DOHH2 (cell line): ENCODE measurements around the gene MICAL2.

Experiments
- H3F3A ChIP-seq: fragments of 200-600 bp; sonication (generic), shearing (Covaris generic); 2 replicates; pipeline ENCODE4 v1.6.0; 2016; ENCODE audit warnings: antibody characterized with exemption, mild to moderate bottlenecking; ENCODE audit not compliant: control insufficient read depth, insufficient read depth
- H3K27ac ChIP-seq: fragments of 200-600 bp; sonication (generic); 2 replicates; pipeline ENCODE4 v1.5.1; 2014; ENCODE audit warnings: low read depth, mild to moderate bottlenecking, low read length, moderate library complexity
- H3K27me3 ChIP-seq: fragments of 200-600 bp; sonication (generic); 2 replicates; pipeline ENCODE4 v1.6.1; 2014; ENCODE audit warnings: mild to moderate bottlenecking, low read length, mixed read lengths; ENCODE audit not compliant: control insufficient read depth
- H3K36me3 ChIP-seq: fragments of 200-600 bp; sonication (generic); 2 replicates; pipeline ENCODE4 v1.6.1; 2014; ENCODE audit warnings: mild to moderate bottlenecking, low read length, moderate library complexity, mixed read lengths; ENCODE audit not compliant: control insufficient read depth
- H3K4me1 ChIP-seq: fragments of 200-600 bp; sonication (generic); 2 replicates; pipeline ENCODE4 v1.6.1; 2014; ENCODE audit warnings: mild to moderate bottlenecking, low read length, mixed read lengths; ENCODE audit not compliant: control insufficient read depth
- H3K4me2 ChIP-seq: fragments of 200-600 bp; sonication (generic); 2 replicates; pipeline ENCODE4 v1.6.0; 2014; ENCODE audit warnings: mild to moderate bottlenecking, low read length, moderate library complexity
- H3K4me3 ChIP-seq: fragments of 200-600 bp; sonication (generic); 2 replicates; pipeline ENCODE4 v1.5.1; 2014; ENCODE audit warnings: mild to moderate bottlenecking, low read length, mixed read lengths
- H3K79me2 ChIP-seq: fragments of 200-600 bp; sonication (generic); 2 replicates; pipeline ENCODE4 v1.6.1; 2014; ENCODE audit warnings: mild to moderate bottlenecking, low read length, mixed read lengths; ENCODE audit not compliant: control insufficient read depth
- H3K9me2 ChIP-seq: fragments of 200-600 bp; sonication (generic); replicated peaks from 2 replicates; pipeline ENCODE4 v1.6.1; 2014; ENCODE audit warnings: mild to moderate bottlenecking, low read length, mixed read lengths; ENCODE audit not compliant: control insufficient read depth
- H3K9me3 ChIP-seq: fragments of 200-600 bp; sonication (generic); 2 replicates; pipeline ENCODE4 v1.6.1; 2014; ENCODE audit warnings: antibody characterized with exemption, low read length, mixed read lengths; ENCODE audit not compliant: control insufficient read depth, insufficient read depth
- H4K20me1 ChIP-seq: fragments of 200-600 bp; sonication (generic); 2 replicates; pipeline ENCODE4 v1.6.0; 2014; ENCODE audit warnings: low read depth, mild to moderate bottlenecking, antibody characterized with exemption, low read length, moderate library complexity; ENCODE audit not compliant: control insufficient read depth, insufficient read depth
- CTCF ChIP-seq: fragments of 200-600 bp; sonication (generic); IDR thresholded peaks from one replicate; pipeline ENCODE4 v1.5.1; 2014; ENCODE audit warnings: antibody characterized with exemption, mild to moderate bottlenecking, low read depth, low read length; ENCODE audit not compliant: poor library complexity, severe bottlenecking
- EZH2phosphoT487 ChIP-seq: fragments of 200-600 bp; sonication (generic); IDR thresholded peaks from 2 replicates; pipeline ENCODE4 v1.6.1; 2017; ENCODE audit warnings: borderline replicate concordance, mild to moderate bottlenecking, antibody characterized with exemption, low read length, moderate library complexity, mixed read lengths

Gene MICAL2

DNA sequence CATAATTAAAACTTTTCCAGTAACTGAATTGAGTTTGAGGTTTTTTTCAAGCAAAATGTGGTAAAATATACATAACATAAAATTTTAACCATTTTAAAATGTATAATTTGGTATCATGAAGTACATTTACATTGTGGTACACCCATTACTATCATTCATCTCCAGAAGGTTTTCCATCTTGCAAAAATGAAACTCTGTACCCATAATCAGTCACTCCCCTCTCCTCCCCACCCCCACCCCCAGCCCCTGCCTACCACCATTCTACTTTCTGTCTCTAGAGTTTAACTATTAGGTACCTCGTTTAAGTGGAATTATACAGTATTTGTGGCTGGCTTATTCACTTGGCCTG, 63.7 kb downstream of the MICAL2 start:
- Histone ChIP-seq H3K9me2 (no peaks in the 10 kb centered on the region), H3F3A (no peaks in the 10 kb centered on the region), H4K20me1 (no peaks in the 10 kb centered on the region), H3K4me3 (no peak overlapping the region), H3K36me3 (no peaks in the 10 kb centered on the region), H3K4me2 (no peak overlapping the region), H3K27ac (no peak overlapping the region), H3K27me3 (no peaks in the 10 kb centered on the region), H3K79me2 (no peaks in the 10 kb centered on the region), H3K9me3 (no peaks in the 10 kb centered on the region), H3K4me1 (no peaks in the 10 kb centered on the region)
- no peak for TF ChIP-seq CTCF
- TF ChIP-seq EZH2phosphoT487 = no peak

- H3K9me2 ChIP-seq = no peaks in the 10 kb centered on the region
- H3K79me2 ChIP-seq = no peaks in the 10 kb centered on the region
- H3K4me2 ChIP-seq = no peak overlapping the region
- H3F3A ChIP-seq = no peaks in the 10 kb centered on the region
- H4K20me1 ChIP-seq = no peaks in the 10 kb centered on the region
- no peak overlapping the region for H3K27ac ChIP-seq
- H3K4me1 ChIP-seq = no peaks in the 10 kb centered on the region
- no peaks in the 10 kb centered on the region for H3K36me3 ChIP-seq
- no peaks in the 10 kb centered on the region for H3K27me3 ChIP-seq
- H3K4me3 ChIP-seq = no peak overlapping the region
- TF ChIP-seq EZH2phosphoT487 (no peak), CTCF (no peak)
- no peaks in the 10 kb centered on the region for H3K9me3 ChIP-seq
These were observed 64.2 kb downstream of the MICAL2 start for GRCh38 chr11:12174477-12175143.

DNA sequence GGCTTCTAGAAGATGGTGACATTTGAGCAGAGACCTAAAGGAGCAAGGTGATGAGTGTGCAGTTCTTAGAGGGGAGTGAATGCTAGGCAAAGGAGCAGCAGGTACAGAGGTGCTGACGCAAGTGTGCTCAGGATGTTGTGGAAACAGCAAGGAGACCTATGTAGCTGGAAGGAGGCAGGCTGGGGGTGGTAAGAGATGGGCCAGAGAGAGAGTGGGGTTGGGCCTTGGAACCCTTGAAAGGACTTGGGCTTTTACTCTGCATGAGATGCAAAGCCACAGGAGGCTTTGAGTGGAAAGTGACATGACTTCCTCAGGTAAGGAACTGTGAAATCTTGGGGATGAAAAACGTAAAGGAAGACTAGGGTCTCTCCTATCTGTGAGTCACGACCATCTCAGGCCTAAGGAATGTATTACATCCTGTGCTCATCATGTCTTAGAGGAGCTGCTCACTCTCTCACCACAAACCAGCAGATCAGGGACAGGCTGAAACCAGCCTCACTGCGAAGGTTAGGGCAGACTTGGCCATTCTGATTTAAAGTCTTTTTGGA, 65.4 kb downstream of the MICAL2 start:
- H3K27ac ChIP-seq = no peak overlapping the region
- H3K36me3 ChIP-seq = no peaks in the 10 kb centered on the region
- no peaks in the 10 kb centered on the region for H3K9me2 ChIP-seq
- no peaks in the 10 kb centered on the region for H3K4me1 ChIP-seq
- TF ChIP-seq CTCF = no peak
- no peak for TF ChIP-seq EZH2phosphoT487
- H3K79me2 ChIP-seq = no peaks in the 10 kb centered on the region
- no peaks in the 10 kb centered on the region for H3F3A ChIP-seq
- no peaks in the 10 kb centered on the region for H3K27me3 ChIP-seq
- no peak overlapping the region for H3K4me3 ChIP-seq
- no peak overlapping the region for H3K4me2 ChIP-seq
- no peaks in the 10 kb centered on the region for H4K20me1 ChIP-seq
- H3K9me3 ChIP-seq = no peaks in the 10 kb centered on the region
